Measurements from ENCODE around the gene ACTR8.

DNA sequence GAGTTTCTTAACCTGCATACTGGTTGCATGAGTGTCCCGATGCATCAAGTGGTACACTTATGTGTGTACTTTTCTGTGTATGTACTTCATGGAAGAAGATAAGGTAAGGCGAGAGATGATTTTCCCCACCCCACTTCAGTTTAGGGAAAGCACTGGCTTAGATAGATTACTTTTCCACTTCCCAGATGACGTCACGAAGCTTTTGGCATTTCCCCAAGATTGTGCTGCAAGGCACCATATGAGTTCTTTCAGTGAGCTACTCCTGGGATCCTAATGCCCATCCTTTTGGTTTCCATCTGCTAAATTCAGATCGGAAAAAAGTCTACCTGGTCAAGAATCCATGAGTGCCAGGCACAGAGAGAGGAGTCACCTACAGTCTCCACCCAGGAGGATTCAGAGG, 31.1 kb downstream of the ACTR8 start:
- TF ChIP-seq CTCF (IDR thresholded peaks at IDR 0.05; ENCODE audit: low read depth, low read length, poor library complexity, severe bottlenecking) (no peak), EZH2phosphoT487 (IDR thresholded peaks at IDR 0.05; ENCODE audit: borderline replicate concordance, low read length) (no peak)
